Measurements from ENCODE around the gene JMJD1C. TPM values are rescaled to one million over a fixed set of nuclear protein-coding genes. Genes with fewer than 3 reads are reported as not detected.

JMJD1C gene
- polyA plus RNA-seq, 2 of the 4 experiments (the other 2 are of a cell fraction) = 15.9 to 47.2 TPM

DNA sequence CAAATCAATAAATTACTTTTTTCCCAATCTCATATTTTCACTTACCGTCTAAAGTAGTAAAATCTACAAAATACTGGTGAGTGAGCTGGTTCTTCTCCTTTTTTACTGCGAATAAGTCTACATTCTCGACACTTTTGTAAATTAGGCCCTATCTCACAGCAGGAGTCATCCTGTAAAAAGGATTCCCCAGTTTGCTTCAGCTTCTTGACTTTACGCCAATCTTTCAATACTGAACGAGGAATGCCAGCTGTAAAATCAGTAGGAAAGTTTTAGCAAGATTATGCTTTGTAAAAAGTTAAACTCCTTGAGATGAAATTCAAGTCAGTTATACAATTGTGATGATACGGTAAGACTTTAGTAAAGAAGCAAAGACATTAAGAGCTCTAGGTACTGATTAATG is 265.3 kb downstream of the JMJD1C start:
- Histone ChIP-seq H3K9me3 (no peaks in the 10 kb centered on the region), H3K4me2 (no peak overlapping the region), H3K4me3 (no peak overlapping the region), H3K4me1 (0 out of 3 replicates have a peak, but pooled peaks cover 3% of the 10 kb centered on the region), H3K27ac (no peak overlapping the region)
- ChIA-PET POLR2A (no interaction called here), CTCF (interaction anchor here (0.9 kb wide), 1 partner anchor 520 kb away, joined by 4 read pairs; no protein-coding TSS in a partner anchor)
- FAIRE-seq (no peak), ATAC-seq (no peak), DNase-seq (ENCODE audit: low read depth in 1 of 2, low spot score in 1 of 2) (no peak)
- WGBS (ENCODE audit: missing lambda C conversion rate) = 76% methylated on average over 6 of the region's 6 CpGs
- TF ChIP-seq NFE2L2 (conservative IDR thresholded peaks at IDR 0.05; ENCODE audit: low read length) (no peak), TFCP2L1 (CRISPR knock-in tag; IDR thresholded peaks at IDR 0.05) (no peak), MAZ (IDR thresholded peaks at IDR 0.05; ENCODE audit: borderline replicate concordance, low read depth, low read length) (no peak), MYC (IDR thresholded peaks at IDR 0.05; ENCODE audit: borderline replicate concordance, low read length) (no peak), JUNB (IDR thresholded peaks at IDR 0.05) (no peak), FOXS1 (CRISPR knock-in tag; IDR thresholded peaks at IDR 0.05) (no peak), EHF (CRISPR knock-in tag; IDR thresholded peaks at IDR 0.05) (no peak), CEBPB (IDR thresholded peaks at IDR 0.05) (no peak), FOSL2 (IDR thresholded peaks at IDR 0.05) (no peak), FOSL2 (CRISPR knock-in tag; IDR thresholded peaks at IDR 0.05) (no peak), SREBF2 (IDR thresholded peaks at IDR 0.05) (no peak), SMC3 (IDR thresholded peaks at IDR 0.05) (no peak), HOXB5 (CRISPR knock-in tag; IDR thresholded peaks at IDR 0.05) (no peak), CHD2 (IDR thresholded peaks at IDR 0.05; ENCODE audit: low read length, partially characterized antibody) (no peak), RAD21 (conservative IDR thresholded peaks at IDR 0.05 in 1 of 2, IDR thresholded peaks at IDR 0.05 in 1 of 2) (no peak)
- TF ChIP-seq, protein P1, sequence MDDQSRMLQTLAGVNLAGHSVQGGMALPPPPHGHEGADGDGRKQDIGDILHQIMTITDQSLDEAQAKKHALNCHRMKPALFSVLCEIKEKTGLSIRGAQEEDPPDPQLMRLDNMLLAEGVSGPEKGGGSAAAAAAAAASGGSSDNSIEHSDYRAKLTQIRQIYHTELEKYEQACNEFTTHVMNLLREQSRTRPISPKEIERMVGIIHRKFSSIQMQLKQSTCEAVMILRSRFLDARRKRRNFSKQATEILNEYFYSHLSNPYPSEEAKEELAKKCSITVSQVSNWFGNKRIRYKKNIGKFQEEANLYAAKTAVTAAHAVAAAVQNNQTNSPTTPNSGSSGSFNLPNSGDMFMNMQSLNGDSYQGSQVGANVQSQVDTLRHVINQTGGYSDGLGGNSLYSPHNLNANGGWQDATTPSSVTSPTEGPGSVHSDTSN (IDR thresholded peaks at IDR 0.05) = no peak
- TF ChIP-seq, protein P2, sequence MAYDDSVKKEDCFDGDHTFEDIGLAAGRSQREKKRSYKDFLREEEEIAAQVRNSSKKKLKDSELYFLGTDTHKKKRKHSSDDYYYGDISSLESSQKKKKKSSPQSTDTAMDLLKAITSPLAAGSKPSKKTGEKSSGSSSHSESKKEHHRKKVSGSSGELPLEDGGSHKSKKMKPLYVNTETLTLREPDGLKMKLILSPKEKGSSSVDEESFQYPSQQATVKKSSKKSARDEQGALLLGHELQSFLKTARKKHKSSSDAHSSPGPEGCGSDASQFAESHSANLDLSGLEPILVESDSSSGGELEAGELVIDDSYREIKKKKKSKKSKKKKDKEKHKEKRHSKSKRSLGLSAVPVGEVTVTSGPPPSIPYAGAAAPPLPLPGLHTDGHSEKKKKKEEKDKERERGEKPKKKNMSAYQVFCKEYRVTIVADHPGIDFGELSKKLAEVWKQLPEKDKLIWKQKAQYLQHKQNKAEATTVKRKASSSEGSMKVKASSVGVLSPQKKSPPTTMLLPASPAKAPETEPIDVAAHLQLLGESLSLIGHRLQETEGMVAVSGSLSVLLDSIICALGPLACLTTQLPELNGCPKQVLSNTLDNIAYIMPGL (CRISPR knock-in tag; IDR thresholded peaks at IDR 0.05; ENCODE audit: borderline replicate concordance) = no peak
- TF ChIP-seq, protein P3, sequence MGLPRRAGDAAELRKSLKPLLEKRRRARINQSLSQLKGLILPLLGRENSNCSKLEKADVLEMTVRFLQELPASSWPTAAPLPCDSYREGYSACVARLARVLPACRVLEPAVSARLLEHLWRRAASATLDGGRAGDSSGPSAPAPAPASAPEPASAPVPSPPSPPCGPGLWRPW (IDR thresholded peaks at IDR 0.05) = no peak
- TF ChIP-seq, protein P4, sequence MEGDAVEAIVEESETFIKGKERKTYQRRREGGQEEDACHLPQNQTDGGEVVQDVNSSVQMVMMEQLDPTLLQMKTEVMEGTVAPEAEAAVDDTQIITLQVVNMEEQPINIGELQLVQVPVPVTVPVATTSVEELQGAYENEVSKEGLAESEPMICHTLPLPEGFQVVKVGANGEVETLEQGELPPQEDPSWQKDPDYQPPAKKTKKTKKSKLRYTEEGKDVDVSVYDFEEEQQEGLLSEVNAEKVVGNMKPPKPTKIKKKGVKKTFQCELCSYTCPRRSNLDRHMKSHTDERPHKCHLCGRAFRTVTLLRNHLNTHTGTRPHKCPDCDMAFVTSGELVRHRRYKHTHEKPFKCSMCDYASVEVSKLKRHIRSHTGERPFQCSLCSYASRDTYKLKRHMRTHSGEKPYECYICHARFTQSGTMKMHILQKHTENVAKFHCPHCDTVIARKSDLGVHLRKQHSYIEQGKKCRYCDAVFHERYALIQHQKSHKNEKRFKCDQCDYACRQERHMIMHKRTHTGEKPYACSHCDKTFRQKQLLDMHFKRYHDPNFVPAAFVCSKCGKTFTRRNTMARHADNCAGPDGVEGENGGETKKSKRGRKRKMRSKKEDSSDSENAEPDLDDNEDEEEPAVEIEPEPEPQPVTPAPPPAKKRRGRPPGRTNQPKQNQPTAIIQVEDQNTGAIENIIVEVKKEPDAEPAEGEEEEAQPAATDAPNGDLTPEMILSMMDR (IDR thresholded peaks at IDR 0.05) = no peak

DNA sequence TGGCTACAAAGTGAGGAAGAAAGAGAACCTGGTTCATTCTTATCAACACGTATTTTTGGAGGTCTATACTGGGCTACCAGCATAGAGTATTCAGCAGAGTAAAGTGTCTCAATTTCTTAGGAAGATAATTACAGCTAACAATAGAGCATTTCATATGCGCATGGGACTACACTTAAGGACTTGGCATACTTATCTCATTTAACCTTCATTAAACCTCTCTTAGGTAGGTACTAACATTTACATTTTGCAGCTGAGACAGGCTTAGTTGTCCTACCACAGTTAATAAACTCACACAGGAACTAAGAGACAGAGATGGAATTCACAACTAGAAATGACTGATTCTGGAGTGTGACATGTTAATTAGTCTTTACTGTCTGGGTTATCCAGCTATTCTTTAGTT is 266.1 kb downstream of the JMJD1C start:
- CTCF ChIA-PET = interaction anchor here (0.8 to 1.5 kb wide), 2 partner anchors 431 to 520 kb away, joined by 3 to 5 read pairs; no protein-coding TSS in a partner anchor
- TF ChIP-seq EHF (CRISPR knock-in tag; IDR thresholded peaks at IDR 0.05) = no peak
- no peak for TF ChIP-seq HOXB5 (CRISPR knock-in tag; IDR thresholded peaks at IDR 0.05)
- no peak for TF ChIP-seq TP53 (CRISPR knock-in tag; IDR thresholded peaks at IDR 0.05)
- no peak for TF ChIP-seq FOSL2 (IDR thresholded peaks at IDR 0.05)
- TF ChIP-seq FOSL2 (CRISPR knock-in tag; IDR thresholded peaks at IDR 0.05) = no peak
- TF ChIP-seq TFCP2L1 (CRISPR knock-in tag; IDR thresholded peaks at IDR 0.05) = no peak
- TF ChIP-seq, protein P5, sequence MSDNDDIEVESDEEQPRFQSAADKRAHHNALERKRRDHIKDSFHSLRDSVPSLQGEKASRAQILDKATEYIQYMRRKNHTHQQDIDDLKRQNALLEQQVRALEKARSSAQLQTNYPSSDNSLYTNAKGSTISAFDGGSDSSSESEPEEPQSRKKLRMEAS (IDR thresholded peaks at IDR 0.05) = no peak
- TF ChIP-seq MAZ (IDR thresholded peaks at IDR 0.05; ENCODE audit: borderline replicate concordance, low read depth, low read length) = no peak
- no peak for TF ChIP-seq RNF2 (IDR thresholded peaks at IDR 0.05; ENCODE audit: borderline replicate concordance, low read depth)
- TF ChIP-seq, protein P4 (IDR thresholded peaks at IDR 0.05) = no peak
- no peak for TF ChIP-seq CBX8 (IDR thresholded peaks at IDR 0.05)
- no peak for TF ChIP-seq ZSCAN20 (CRISPR knock-in tag; IDR thresholded peaks at IDR 0.05)
- TF ChIP-seq JUNB (IDR thresholded peaks at IDR 0.05) = no peak
- no peak for TF ChIP-seq RAD21 (conservative IDR thresholded peaks at IDR 0.05 in 1 of 2, IDR thresholded peaks at IDR 0.05 in 1 of 2)
- POLR2A ChIA-PET = no interaction called here
- Histone ChIP-seq H3K27ac (no peak overlapping the region), H3K4me1 (0 out of 3 replicates have a peak, but pooled peaks cover 1% of the 10 kb centered on the region), H3K9me3 (no peaks in the 10 kb centered on the region), H3K4me2 (no peak overlapping the region), H3K4me3 (no peak overlapping the region)
- no peak for FAIRE-seq
- WGBS (ENCODE audit: missing lambda C conversion rate) = 98% methylated on average over 2 of the region's 2 CpGs
- no peak for ATAC-seq
- DNase-seq (ENCODE audit: low read depth in 1 of 2, low spot score in 1 of 2) = no peak
